ENCODE measurements around the gene TPR.

Gene TPR

GRCh38 chr1:186286615-186287315 lies 88.3 kb downstream of the TPR start:
- DNase-seq = no peak

GRCh38 chr1:186283374-186283773 lies 91.7 kb downstream of the TPR start:
- DNase-seq = no peak

GRCh38 chr1:186282466-186282865 lies 92.6 kb downstream of the TPR start:
- no peak for DNase-seq

GRCh38 chr1:186275822-186276221 lies 99.2 kb downstream of the TPR start:
- DNase-seq = no peak

- DNase-seq = no peak
These were observed 102.6 kb downstream of the TPR start for GRCh38 chr1:186272486-186272885.

- DNase-seq = no peak
These were observed 104.0 kb downstream of the TPR start for GRCh38 chr1:186271032-186271431.
